ENCODE results near the gene KLHL6. TPM values are rescaled to one million over a fixed set of nuclear protein-coding genes. Genes with fewer than 3 reads are reported as not detected.

KLHL6 gene
- total and polyA plus RNA-seq, 10 of the 15 experiments (the other 5 are each of a cell fraction or from before 2014, with no cell fraction given), result 4.0 to 91.8 (median 24.4) TPM

GRCh38 chr3:183554377-183554776 is 1.1 kb downstream of the KLHL6 start (continued):
- TF ChIP-seq IRF5 (IDR thresholded peaks at IDR 0.05; ENCODE audit: borderline replicate concordance) (no peak), ZNF384 (IDR thresholded peaks at IDR 0.05; ENCODE audit: borderline replicate concordance, low read depth, low read length) (no peak), SMARCA5 (IDR thresholded peaks at IDR 0.05) (peak; percentile 37; the same call in 1 of the 2 replicates), ZNF217 (IDR thresholded peaks at IDR 0.05) (no peak), BCL3 (IDR thresholded peaks at IDR 0.05; ENCODE audit: borderline replicate concordance, insufficient read depth, low read depth, low read length, poor library complexity, severe bottlenecking) (no peak), PML (IDR thresholded peaks at IDR 0.05; ENCODE audit: low read length) (peak; percentile 50; the same call in 1 of the 2 replicates), CHD4 (IDR thresholded peaks at IDR 0.05) (no peak), BHLHE40 (IDR thresholded peaks at IDR 0.05; ENCODE audit: borderline replicate concordance in 1 of 2, low read depth in 2 of 2, low read length in 1 of 2) (peak; percentile 51 to 79; a peak in 3 of 4 replicates), ESRRA (IDR thresholded peaks at IDR 0.05; ENCODE audit: low read length) (no peak), TARDBP (IDR thresholded peaks at IDR 0.05; ENCODE audit: borderline replicate concordance) (no peak), ETV6 (conservative IDR thresholded peaks at IDR 0.05 in 1 of 2, IDR thresholded peaks at IDR 0.05 in 1 of 2; ENCODE audit: borderline replicate concordance in 1 of 2, low read depth in 1 of 2) (peak in 1 of 2 experiments; percentile 58; a peak in 1 of 4 replicates), RAD21 (IDR thresholded peaks at IDR 0.05; ENCODE audit: insufficient read depth, low read depth, low read length) (no peak), PKNOX1 (IDR thresholded peaks at IDR 0.05) (0 out of 2 replicates have a peak, but pooled peaks have one; percentile 28), NBN (IDR thresholded peaks at IDR 0.05) (no peak; the same call in none of the 2 replicates), JUNB (IDR thresholded peaks at IDR 0.05) (peak; percentile 83), SPI1 (IDR thresholded peaks at IDR 0.05; ENCODE audit: borderline replicate concordance, insufficient read depth, low read depth, low read length) (peak; percentile 84), TCF3 (IDR thresholded peaks at IDR 0.05; ENCODE audit: borderline replicate concordance, insufficient read depth, low read depth, low read length) (no peak), BACH1 (IDR thresholded peaks at IDR 0.05; ENCODE audit: borderline replicate concordance) (peak; percentile 77), DPF2 (IDR thresholded peaks at IDR 0.05) (peak; percentile 69; the same call in 1 of the 2 replicates)
- TF ChIP-seq, protein P1, sequence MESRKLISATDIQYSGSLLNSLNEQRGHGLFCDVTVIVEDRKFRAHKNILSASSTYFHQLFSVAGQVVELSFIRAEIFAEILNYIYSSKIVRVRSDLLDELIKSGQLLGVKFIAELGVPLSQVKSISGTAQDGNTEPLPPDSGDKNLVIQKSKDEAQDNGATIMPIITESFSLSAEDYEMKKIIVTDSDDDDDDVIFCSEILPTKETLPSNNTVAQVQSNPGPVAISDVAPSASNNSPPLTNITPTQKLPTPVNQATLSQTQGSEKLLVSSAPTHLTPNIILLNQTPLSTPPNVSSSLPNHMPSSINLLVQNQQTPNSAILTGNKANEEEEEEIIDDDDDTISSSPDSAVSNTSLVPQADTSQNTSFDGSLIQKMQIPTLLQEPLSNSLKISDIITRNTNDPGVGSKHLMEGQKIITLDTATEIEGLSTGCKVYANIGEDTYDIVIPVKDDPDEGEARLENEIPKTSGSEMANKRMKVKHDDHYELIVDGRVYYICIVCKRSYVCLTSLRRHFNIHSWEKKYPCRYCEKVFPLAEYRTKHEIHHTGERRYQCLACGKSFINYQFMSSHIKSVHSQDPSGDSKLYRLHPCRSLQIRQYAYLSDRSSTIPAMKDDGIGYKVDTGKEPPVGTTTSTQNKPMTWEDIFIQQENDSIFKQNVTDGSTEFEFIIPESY (IDR thresholded peaks at IDR 0.05), result no peak
- TF ChIP-seq, protein P2, sequence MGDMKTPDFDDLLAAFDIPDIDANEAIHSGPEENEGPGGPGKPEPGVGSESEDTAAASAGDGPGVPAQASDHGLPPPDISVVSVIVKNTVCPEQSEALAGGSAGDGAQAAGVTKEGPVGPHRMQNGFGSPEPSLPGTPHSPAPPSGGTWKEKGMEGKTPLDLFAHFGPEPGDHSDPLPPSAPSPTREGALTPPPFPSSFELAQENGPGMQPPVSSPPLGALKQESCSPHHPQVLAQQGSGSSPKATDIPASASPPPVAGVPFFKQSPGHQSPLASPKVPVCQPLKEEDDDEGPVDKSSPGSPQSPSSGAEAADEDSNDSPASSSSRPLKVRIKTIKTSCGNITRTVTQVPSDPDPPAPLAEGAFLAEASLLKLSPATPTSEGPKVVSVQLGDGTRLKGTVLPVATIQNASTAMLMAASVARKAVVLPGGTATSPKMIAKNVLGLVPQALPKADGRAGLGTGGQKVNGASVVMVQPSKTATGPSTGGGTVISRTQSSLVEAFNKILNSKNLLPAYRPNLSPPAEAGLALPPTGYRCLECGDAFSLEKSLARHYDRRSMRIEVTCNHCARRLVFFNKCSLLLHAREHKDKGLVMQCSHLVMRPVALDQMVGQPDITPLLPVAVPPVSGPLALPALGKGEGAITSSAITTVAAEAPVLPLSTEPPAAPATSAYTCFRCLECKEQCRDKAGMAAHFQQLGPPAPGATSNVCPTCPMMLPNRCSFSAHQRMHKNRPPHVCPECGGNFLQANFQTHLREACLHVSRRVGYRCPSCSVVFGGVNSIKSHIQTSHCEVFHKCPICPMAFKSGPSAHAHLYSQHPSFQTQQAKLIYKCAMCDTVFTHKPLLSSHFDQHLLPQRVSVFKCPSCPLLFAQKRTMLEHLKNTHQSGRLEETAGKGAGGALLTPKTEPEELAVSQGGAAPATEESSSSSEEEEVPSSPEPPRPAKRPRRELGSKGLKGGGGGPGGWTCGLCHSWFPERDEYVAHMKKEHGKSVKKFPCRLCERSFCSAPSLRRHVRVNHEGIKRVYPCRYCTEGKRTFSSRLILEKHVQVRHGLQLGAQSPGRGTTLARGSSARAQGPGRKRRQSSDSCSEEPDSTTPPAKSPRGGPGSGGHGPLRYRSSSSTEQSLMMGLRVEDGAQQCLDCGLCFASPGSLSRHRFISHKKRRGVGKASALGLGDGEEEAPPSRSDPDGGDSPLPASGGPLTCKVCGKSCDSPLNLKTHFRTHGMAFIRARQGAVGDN (IDR thresholded peaks at IDR 0.05), result peak; percentile 85
